Left lung (tissue), 10 donors: Measurements from ENCODE around the gene CD82. TPM values are rescaled to one million over a fixed set of nuclear protein-coding genes. Genes with fewer than 3 reads are reported as not detected.

ENCODE experiments used
- ATAC-seq: fragments of 200-7000 bp; cut with Tn5 transposase; one replicate; pipeline ENCODE4 v1.9.1; 2020; ENCODE audit warnings: moderate library complexity
- DNase-seq, 4 donors: peaks; one replicate each; pipeline ENCODE4 v3.0.0-alpha.2; 2013 to 2020
- H3K27ac ChIP-seq, 2 donors: fragments of 200-600 bp; sonication (generic) in 1 of 2; one replicate each; pipeline versions ENCODE4 v1.5.0 to v1.8.0; 2020 to 2021
- H3K27me3 ChIP-seq, 2 donors: fragments of 200-600 bp; sonication (generic) in 1 of 2; one replicate each; pipeline versions ENCODE4 v1.5.0 to v1.8.0; 2020 to 2021
- H3K36me3 ChIP-seq, 2 donors: fragments of 200-600 bp; sonication (generic) in 1 of 2; one replicate each; pipeline versions ENCODE4 v1.5.0 to v1.8.0; 2020 to 2021
- H3K4me1 ChIP-seq, 2 donors: fragments of 200-600 bp; one replicate each; pipeline ENCODE4 v1.8.0; 2021
- H3K4me3 ChIP-seq, 2 donors: fragments of 200-600 bp; sonication (generic) in 1 of 2; one replicate each; pipeline versions ENCODE4 v1.5.0 to v1.8.0; 2020 to 2021; ENCODE audit warnings: mild to moderate bottlenecking in 1 of 2
- H3K9me3 ChIP-seq, 2 donors: fragments of 200-600 bp; sonication (generic) in 1 of 2; one replicate each; pipeline versions ENCODE4 v1.5.0 to v1.8.0; 2020 to 2021
- CTCF ChIP-seq, 2 donors: fragments of 200-600 bp; sonication (generic) in 1 of 2; IDR thresholded peaks; one replicate each; pipeline versions ENCODE4 v1.5.0 to v1.8.0; 2021; ENCODE audit warnings: antibody characterized with exemption in 2 of 2
- intact Hi-C, 2 donors: fragments of 100-400 bp; cut with DNase I; formaldehyde crosslinking; loops; one replicate each; pipeline versions ENCODE4 v1.11.2 to v1.14.2; 2022
- polyA plus RNA-seq, 6 donors: library from polyadenylated mRNA; unstranded; fragments of 120-200 nt; gene quantifications; one replicate each; pipeline ENCODE4 v1.2.1, GENCODE V29; 2013; ENCODE audit not compliant: insufficient read length in 6 of 6
- total RNA-seq, 2 donors: library from RNA; stranded (reverse); fragmentation: NEBNext Ultra II Directional; extraction: Animal tissue kit (Norgen Biotek cat#: 25700); gene quantifications; one replicate each; pipeline ENCODE4 v1.2.1, GENCODE V29; 2021
- donor health status: DM: no; HTN: yes; CAD: no.
- donor health status: DM: no; HTN: no; CAD: no.

CD82 gene
- total and polyA plus RNA-seq, 8 donors, result 33.7 to 244 (median 54.6) TPM

GRCh38 chr11:44648109-44648508, 82.6 kb downstream of the CD82 start:
- Histone ChIP-seq H3K9me3 (peaks cover 0 to 16% of the 10 kb centered on the region in 2 donors), H3K4me3 (no peak overlapping the region), H3K27me3 (no peaks in the 10 kb centered on the region), H3K36me3 (no peaks in the 10 kb centered on the region), H3K27ac (no peak overlapping the region), H3K4me1 (no peaks in the 10 kb centered on the region)
- DNase-seq (no peak), ATAC-seq (no peak)
- no peak for TF ChIP-seq CTCF (IDR thresholded peaks at IDR 0.05)
- intact Hi-C loops, result no loop called here

GRCh38 chr11:44651535-44652155, 86.2 kb downstream of the CD82 start:
- intact Hi-C loops, result no loop called here
- peak in 1 of 4 donors; percentile 42 for DNase-seq
- Histone ChIP-seq H3K36me3 (no peaks in the 10 kb centered on the region), H3K27ac (no peak overlapping the region), H3K27me3 (no peaks in the 10 kb centered on the region), H3K4me1 (no peaks in the 10 kb centered on the region), H3K9me3 (peaks cover 0 to 2% of the 10 kb centered on the region in 2 donors), H3K4me3 (no peak overlapping the region)
- no peak for ATAC-seq
- no peak for TF ChIP-seq CTCF (IDR thresholded peaks at IDR 0.05)

- Histone ChIP-seq H3K4me3 (no peak overlapping the region), H3K36me3 (no peaks in the 10 kb centered on the region), H3K4me1 (no peaks in the 10 kb centered on the region), H3K27me3 (no peaks in the 10 kb centered on the region), H3K9me3 (no peaks in the 10 kb centered on the region), H3K27ac (no peak overlapping the region)
- ATAC-seq (no peak), DNase-seq (no peak)
- intact Hi-C loops, result no loop called here
- no peak for TF ChIP-seq CTCF (IDR thresholded peaks at IDR 0.05)
These were observed 87.6 kb downstream of the CD82 start for GRCh38 chr11:44652901-44653644.

- H3K27ac ChIP-seq, result no peak overlapping the region
- H3K36me3 ChIP-seq, result no peaks in the 10 kb centered on the region
- TF ChIP-seq CTCF (IDR thresholded peaks at IDR 0.05), result no peak
- H3K27me3 ChIP-seq, result no peaks in the 10 kb centered on the region
- no peaks in the 10 kb centered on the region for H3K9me3 ChIP-seq
- intact Hi-C loops, result no loop called here
- H3K4me1 ChIP-seq, result no peaks in the 10 kb centered on the region
- no peak for DNase-seq
- H3K4me3 ChIP-seq, result no peak overlapping the region
- ATAC-seq, result no peak
These were observed 88.6 kb downstream of the CD82 start for GRCh38 chr11:44654057-44654456.

GRCh38 chr11:44654596-44654995, 89.1 kb downstream of the CD82 start:
- Histone ChIP-seq H3K27me3 (no peaks in the 10 kb centered on the region), H3K9me3 (no peaks in the 10 kb centered on the region), H3K27ac (no peak overlapping the region), H3K36me3 (no peaks in the 10 kb centered on the region), H3K4me1 (no peaks in the 10 kb centered on the region), H3K4me3 (no peak overlapping the region)
- intact Hi-C loops, result no loop called here
- ATAC-seq (no peak), DNase-seq (no peak)
- TF ChIP-seq CTCF (IDR thresholded peaks at IDR 0.05), result no peak
